ENCODE measurements around the gene SEMA5A. TPM values are rescaled to one million over a fixed set of nuclear protein-coding genes. Genes with fewer than 3 reads are reported as not detected.

The SEMA5A gene
- total RNA-seq, 1 experiment from 2014 or later: 6.5 TPM

GRCh38 chr5:9480499-9480898 lies 65.4 kb downstream of the SEMA5A start:
- no peaks in the 10 kb centered on the region for H3K27me3 ChIP-seq (ENCODE audit: control insufficient read depth, insufficient read depth, low read length)
- no peak overlapping the region for H3K4me3 ChIP-seq (ENCODE audit: insufficient read depth, low read depth, low read length)
- no peak for DNase-seq
- H3K36me3 ChIP-seq (replicated peaks; ENCODE audit: control insufficient read depth, insufficient read depth, low read length): no peaks in the 10 kb centered on the region

- no peak for DNase-seq
- H3K27me3 ChIP-seq (ENCODE audit: control insufficient read depth, insufficient read depth, low read length): no peaks in the 10 kb centered on the region
- H3K4me3 ChIP-seq (ENCODE audit: insufficient read depth, low read depth, low read length): no peak overlapping the region
- no peaks in the 10 kb centered on the region for H3K36me3 ChIP-seq (replicated peaks; ENCODE audit: control insufficient read depth, insufficient read depth, low read length)
Measured at GRCh38 chr5:9479990-9480389, 65.9 kb downstream of the SEMA5A start.

GRCh38 chr5:9479361-9479760 lies 66.5 kb downstream of the SEMA5A start:
- H3K27me3 ChIP-seq (ENCODE audit: control insufficient read depth, insufficient read depth, low read length): no peaks in the 10 kb centered on the region
- no peak overlapping the region for H3K4me3 ChIP-seq (ENCODE audit: insufficient read depth, low read depth, low read length)
- no peaks in the 10 kb centered on the region for H3K36me3 ChIP-seq (replicated peaks; ENCODE audit: control insufficient read depth, insufficient read depth, low read length)
- no peak for DNase-seq

GRCh38 chr5:9477537-9477936 lies 68.3 kb downstream of the SEMA5A start:
- Histone ChIP-seq H3K36me3 (replicated peaks; ENCODE audit: control insufficient read depth, insufficient read depth, low read length) (no peaks in the 10 kb centered on the region), H3K4me3 (ENCODE audit: insufficient read depth, low read depth, low read length) (no peak overlapping the region), H3K27me3 (ENCODE audit: control insufficient read depth, insufficient read depth, low read length) (no peaks in the 10 kb centered on the region)
- DNase-seq: no peak

- Histone ChIP-seq H3K36me3 (replicated peaks; ENCODE audit: control insufficient read depth, insufficient read depth, low read length) (no peaks in the 10 kb centered on the region), H3K27me3 (ENCODE audit: control insufficient read depth, insufficient read depth, low read length) (no peaks in the 10 kb centered on the region), H3K4me3 (ENCODE audit: insufficient read depth, low read depth, low read length) (no peak overlapping the region)
- no peak for DNase-seq
Measured at GRCh38 chr5:9474219-9475002, 71.5 kb downstream of the SEMA5A start.

GRCh38 chr5:9473624-9474023 lies 72.3 kb downstream of the SEMA5A start:
- no peak overlapping the region for H3K4me3 ChIP-seq (ENCODE audit: insufficient read depth, low read depth, low read length)
- no peak for DNase-seq

GRCh38 chr5:9470410-9470809 lies 75.5 kb downstream of the SEMA5A start:
- no peak for DNase-seq
- H3K36me3 ChIP-seq (replicated peaks; ENCODE audit: control insufficient read depth, insufficient read depth, low read length): no peaks in the 10 kb centered on the region
- no peaks in the 10 kb centered on the region for H3K27me3 ChIP-seq (ENCODE audit: control insufficient read depth, insufficient read depth, low read length)
- H3K4me3 ChIP-seq (ENCODE audit: insufficient read depth, low read depth, low read length): no peak overlapping the region

More at GRCh38 chr5:9473624-9474023, 72.3 kb downstream of the SEMA5A start:
- Histone ChIP-seq H3K36me3 (replicated peaks; ENCODE audit: control insufficient read depth, insufficient read depth, low read length) (no peaks in the 10 kb centered on the region), H3K27me3 (ENCODE audit: control insufficient read depth, insufficient read depth, low read length) (no peaks in the 10 kb centered on the region)

- peak; percentile 26 for DNase-seq
- no peak overlapping the region for H3K4me3 ChIP-seq (ENCODE audit: insufficient read depth, low read depth, low read length)
- no peaks in the 10 kb centered on the region for H3K27me3 ChIP-seq (ENCODE audit: control insufficient read depth, insufficient read depth, low read length)
Measured at GRCh38 chr5:9468060-9468388, 77.9 kb downstream of the SEMA5A start.

GRCh38 chr5:9467199-9468059 lies 78.4 kb downstream of the SEMA5A start:
- H3K27me3 ChIP-seq (ENCODE audit: control insufficient read depth, insufficient read depth, low read length): no peaks in the 10 kb centered on the region
- DNase-seq: no peak

More at GRCh38 chr5:9468060-9468388, 77.9 kb downstream of the SEMA5A start:
- no peaks in the 10 kb centered on the region for H3K36me3 ChIP-seq (replicated peaks; ENCODE audit: control insufficient read depth, insufficient read depth, low read length)

GRCh38 chr5:9466697-9467096 lies 79.2 kb downstream of the SEMA5A start:
- no peaks in the 10 kb centered on the region for H3K36me3 ChIP-seq (replicated peaks; ENCODE audit: control insufficient read depth, insufficient read depth, low read length)
- H3K27me3 ChIP-seq (ENCODE audit: control insufficient read depth, insufficient read depth, low read length): no peaks in the 10 kb centered on the region
- no peak overlapping the region for H3K4me3 ChIP-seq (ENCODE audit: insufficient read depth, low read depth, low read length)
- DNase-seq: no peak

More at GRCh38 chr5:9467199-9468059, 78.4 kb downstream of the SEMA5A start:
- no peaks in the 10 kb centered on the region for H3K36me3 ChIP-seq (replicated peaks; ENCODE audit: control insufficient read depth, insufficient read depth, low read length)
- H3K4me3 ChIP-seq (ENCODE audit: insufficient read depth, low read depth, low read length): no peak overlapping the region

- no peak for DNase-seq
- Histone ChIP-seq H3K4me3 (ENCODE audit: insufficient read depth, low read depth, low read length) (no peak overlapping the region), H3K36me3 (replicated peaks; ENCODE audit: control insufficient read depth, insufficient read depth, low read length) (no peaks in the 10 kb centered on the region), H3K27me3 (ENCODE audit: control insufficient read depth, insufficient read depth, low read length) (no peaks in the 10 kb centered on the region)
Measured at GRCh38 chr5:9464478-9464877, 81.4 kb downstream of the SEMA5A start.

- Histone ChIP-seq H3K27me3 (ENCODE audit: control insufficient read depth, insufficient read depth, low read length) (no peaks in the 10 kb centered on the region), H3K36me3 (replicated peaks; ENCODE audit: control insufficient read depth, insufficient read depth, low read length) (no peaks in the 10 kb centered on the region), H3K4me3 (ENCODE audit: insufficient read depth, low read depth, low read length) (no peak overlapping the region)
- DNase-seq: no peak
Measured at GRCh38 chr5:9462109-9462508, 83.8 kb downstream of the SEMA5A start.

GRCh38 chr5:9460885-9461645 lies 84.8 kb downstream of the SEMA5A start:
- Histone ChIP-seq H3K27me3 (ENCODE audit: control insufficient read depth, insufficient read depth, low read length) (no peaks in the 10 kb centered on the region), H3K36me3 (replicated peaks; ENCODE audit: control insufficient read depth, insufficient read depth, low read length) (no peaks in the 10 kb centered on the region), H3K4me3 (ENCODE audit: insufficient read depth, low read depth, low read length) (no peak overlapping the region)
- no peak for DNase-seq

- Histone ChIP-seq H3K4me3 (ENCODE audit: insufficient read depth, low read depth, low read length) (no peak overlapping the region), H3K36me3 (replicated peaks; ENCODE audit: control insufficient read depth, insufficient read depth, low read length) (no peaks in the 10 kb centered on the region), H3K27me3 (ENCODE audit: control insufficient read depth, insufficient read depth, low read length) (no peaks in the 10 kb centered on the region)
- DNase-seq: peak; percentile 40
Measured at GRCh38 chr5:9456435-9457042, 89.3 kb downstream of the SEMA5A start.

Data from H7 (cell line).